ENCODE data around the gene FXN. TPM values are rescaled to one million over a fixed set of nuclear protein-coding genes. Genes with fewer than 3 reads are reported as not detected.

Gene FXN
- polyA plus RNA-seq, 1 of the 3 experiments (the other 2 are of a cell fraction) = 15.7 TPM

DNA sequence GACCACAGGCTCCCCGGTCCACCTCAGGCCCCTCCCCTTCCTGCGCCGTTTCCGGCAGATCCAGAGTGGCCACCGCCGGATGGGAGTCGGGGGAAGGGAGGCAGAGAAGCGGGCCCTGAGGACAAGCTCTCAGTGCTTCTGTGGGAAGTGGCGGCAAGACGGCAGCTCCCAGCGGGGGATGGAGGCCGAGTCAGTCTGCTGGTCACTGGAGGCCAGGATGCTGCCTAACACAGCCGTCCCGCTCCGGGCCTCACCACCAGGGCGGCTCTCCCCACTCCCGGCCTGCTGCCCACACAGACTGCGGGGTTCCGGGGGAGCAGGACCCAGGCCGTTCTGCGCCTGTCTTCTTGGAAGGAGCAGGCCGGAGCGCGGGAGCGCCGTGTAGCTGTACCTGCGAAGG is 31.4 kb downstream of the FXN start:
- Histone ChIP-seq H3K27ac (ENCODE audit: low read depth in 2 of 2, low read length in 1 of 2) (no peak overlapping the region), H3K4me2 (no peak overlapping the region), H3K27me3 (ENCODE audit: insufficient read depth) (no peaks in the 10 kb centered on the region), H3K9me2 (no peaks in the 10 kb centered on the region), H3K79me2 (ENCODE audit: insufficient read depth) (no peaks in the 10 kb centered on the region), H3K4me3 (ENCODE audit: low read depth in 2 of 2, low read length in 1 of 2) (no peak overlapping the region), H2AFZ (ENCODE audit: low read depth) (no peak overlapping the region), H4K20me1 (ENCODE audit: insufficient read depth) (no peaks in the 10 kb centered on the region), H3F3A (replicated peaks; ENCODE audit: insufficient read depth) (no peaks in the 10 kb centered on the region), H3K9ac (no peak overlapping the region), H3K36me3 (replicated peaks in 1 of 2; ENCODE audit: control insufficient read depth in 1 of 2, insufficient read depth in 2 of 2, low read length in 1 of 2) (peaks cover 5 to 17% of the 10 kb centered on the region in 2 experiments), H3K9me3 (no peaks in the 10 kb centered on the region), H3K4me1 (ENCODE audit: control insufficient read depth in 1 of 2, insufficient read depth in 2 of 2, low read depth in 1 of 2, low read length in 1 of 2) (no peaks in the 10 kb centered on the region)
- WGBS (ENCODE audit: low lambda C conversion rate) = 95% methylated on average over 19 of the region's 27 CpGs
- CTCF ChIA-PET = interaction anchor here (1.5 to 2.2 kb wide), 2 partner anchors 13 to 126 kb away, joined by 3 to 10 read pairs; no protein-coding TSS in a partner anchor
- DNase-seq = no peak
- POLR2A ChIA-PET = no interaction called here
- no peak for TF ChIP-seq GABPA (IDR thresholded peaks at IDR 0.05; ENCODE audit: low read depth)
- no peak for TF ChIP-seq ELF1 (IDR thresholded peaks at IDR 0.05)
- no peak for TF ChIP-seq YY1 (IDR thresholded peaks at IDR 0.05; ENCODE audit: low read depth)
- TF ChIP-seq, protein P1, sequence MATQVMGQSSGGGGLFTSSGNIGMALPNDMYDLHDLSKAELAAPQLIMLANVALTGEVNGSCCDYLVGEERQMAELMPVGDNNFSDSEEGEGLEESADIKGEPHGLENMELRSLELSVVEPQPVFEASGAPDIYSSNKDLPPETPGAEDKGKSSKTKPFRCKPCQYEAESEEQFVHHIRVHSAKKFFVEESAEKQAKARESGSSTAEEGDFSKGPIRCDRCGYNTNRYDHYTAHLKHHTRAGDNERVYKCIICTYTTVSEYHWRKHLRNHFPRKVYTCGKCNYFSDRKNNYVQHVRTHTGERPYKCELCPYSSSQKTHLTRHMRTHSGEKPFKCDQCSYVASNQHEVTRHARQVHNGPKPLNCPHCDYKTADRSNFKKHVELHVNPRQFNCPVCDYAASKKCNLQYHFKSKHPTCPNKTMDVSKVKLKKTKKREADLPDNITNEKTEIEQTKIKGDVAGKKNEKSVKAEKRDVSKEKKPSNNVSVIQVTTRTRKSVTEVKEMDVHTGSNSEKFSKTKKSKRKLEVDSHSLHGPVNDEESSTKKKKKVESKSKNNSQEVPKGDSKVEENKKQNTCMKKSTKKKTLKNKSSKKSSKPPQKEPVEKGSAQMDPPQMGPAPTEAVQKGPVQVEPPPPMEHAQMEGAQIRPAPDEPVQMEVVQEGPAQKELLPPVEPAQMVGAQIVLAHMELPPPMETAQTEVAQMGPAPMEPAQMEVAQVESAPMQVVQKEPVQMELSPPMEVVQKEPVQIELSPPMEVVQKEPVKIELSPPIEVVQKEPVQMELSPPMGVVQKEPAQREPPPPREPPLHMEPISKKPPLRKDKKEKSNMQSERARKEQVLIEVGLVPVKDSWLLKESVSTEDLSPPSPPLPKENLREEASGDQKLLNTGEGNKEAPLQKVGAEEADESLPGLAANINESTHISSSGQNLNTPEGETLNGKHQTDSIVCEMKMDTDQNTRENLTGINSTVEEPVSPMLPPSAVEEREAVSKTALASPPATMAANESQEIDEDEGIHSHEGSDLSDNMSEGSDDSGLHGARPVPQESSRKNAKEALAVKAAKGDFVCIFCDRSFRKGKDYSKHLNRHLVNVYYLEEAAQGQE (IDR thresholded peaks at IDR 0.05; ENCODE audit: low read depth, low read length) = no peak
- no peak for TF ChIP-seq FOXM1 (IDR thresholded peaks at IDR 0.05; ENCODE audit: low read depth)
- TF ChIP-seq RFX5 (IDR thresholded peaks at IDR 0.05; ENCODE audit: low read length) = no peak
- no peak for TF ChIP-seq RXRA (IDR thresholded peaks at IDR 0.05; ENCODE audit: borderline replicate concordance, low read depth)
- no peak for TF ChIP-seq TCF12 (IDR thresholded peaks at IDR 0.05)
- TF ChIP-seq, protein P2, sequence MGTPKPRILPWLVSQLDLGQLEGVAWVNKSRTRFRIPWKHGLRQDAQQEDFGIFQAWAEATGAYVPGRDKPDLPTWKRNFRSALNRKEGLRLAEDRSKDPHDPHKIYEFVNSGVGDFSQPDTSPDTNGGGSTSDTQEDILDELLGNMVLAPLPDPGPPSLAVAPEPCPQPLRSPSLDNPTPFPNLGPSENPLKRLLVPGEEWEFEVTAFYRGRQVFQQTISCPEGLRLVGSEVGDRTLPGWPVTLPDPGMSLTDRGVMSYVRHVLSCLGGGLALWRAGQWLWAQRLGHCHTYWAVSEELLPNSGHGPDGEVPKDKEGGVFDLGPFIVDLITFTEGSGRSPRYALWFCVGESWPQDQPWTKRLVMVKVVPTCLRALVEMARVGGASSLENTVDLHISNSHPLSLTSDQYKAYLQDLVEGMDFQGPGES (IDR thresholded peaks at IDR 0.05; ENCODE audit: low read depth, low read length) = no peak
- TF ChIP-seq FOXJ3 (CRISPR knock-in tag; IDR thresholded peaks at IDR 0.05) = no peak
- TF ChIP-seq MEF2A (IDR thresholded peaks at IDR 0.05; ENCODE audit: borderline replicate concordance, low read depth) = no peak
- TF ChIP-seq, protein P3, sequence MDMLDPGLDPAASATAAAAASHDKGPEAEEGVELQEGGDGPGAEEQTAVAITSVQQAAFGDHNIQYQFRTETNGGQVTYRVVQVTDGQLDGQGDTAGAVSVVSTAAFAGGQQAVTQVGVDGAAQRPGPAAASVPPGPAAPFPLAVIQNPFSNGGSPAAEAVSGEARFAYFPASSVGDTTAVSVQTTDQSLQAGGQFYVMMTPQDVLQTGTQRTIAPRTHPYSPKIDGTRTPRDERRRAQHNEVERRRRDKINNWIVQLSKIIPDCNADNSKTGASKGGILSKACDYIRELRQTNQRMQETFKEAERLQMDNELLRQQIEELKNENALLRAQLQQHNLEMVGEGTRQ (IDR thresholded peaks at IDR 0.05; ENCODE audit: borderline replicate concordance, low read depth, low read length) = no peak
- TF ChIP-seq, protein P4, sequence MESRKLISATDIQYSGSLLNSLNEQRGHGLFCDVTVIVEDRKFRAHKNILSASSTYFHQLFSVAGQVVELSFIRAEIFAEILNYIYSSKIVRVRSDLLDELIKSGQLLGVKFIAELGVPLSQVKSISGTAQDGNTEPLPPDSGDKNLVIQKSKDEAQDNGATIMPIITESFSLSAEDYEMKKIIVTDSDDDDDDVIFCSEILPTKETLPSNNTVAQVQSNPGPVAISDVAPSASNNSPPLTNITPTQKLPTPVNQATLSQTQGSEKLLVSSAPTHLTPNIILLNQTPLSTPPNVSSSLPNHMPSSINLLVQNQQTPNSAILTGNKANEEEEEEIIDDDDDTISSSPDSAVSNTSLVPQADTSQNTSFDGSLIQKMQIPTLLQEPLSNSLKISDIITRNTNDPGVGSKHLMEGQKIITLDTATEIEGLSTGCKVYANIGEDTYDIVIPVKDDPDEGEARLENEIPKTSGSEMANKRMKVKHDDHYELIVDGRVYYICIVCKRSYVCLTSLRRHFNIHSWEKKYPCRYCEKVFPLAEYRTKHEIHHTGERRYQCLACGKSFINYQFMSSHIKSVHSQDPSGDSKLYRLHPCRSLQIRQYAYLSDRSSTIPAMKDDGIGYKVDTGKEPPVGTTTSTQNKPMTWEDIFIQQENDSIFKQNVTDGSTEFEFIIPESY (IDR thresholded peaks at IDR 0.05; ENCODE audit: borderline replicate concordance, low read depth) = no peak
- no peak for TF ChIP-seq GATA2 (CRISPR knock-in tag; IDR thresholded peaks at IDR 0.05)
- no peak for TF ChIP-seq FOSL2 (IDR thresholded peaks at IDR 0.05; ENCODE audit: borderline replicate concordance, low read depth)
- no peak for TF ChIP-seq RAD21 (IDR thresholded peaks at IDR 0.05; ENCODE audit: low read length)
